Caco-2 (cell line): ENCODE results near the gene ACTN2. TPM values are rescaled to one million over a fixed set of nuclear protein-coding genes. Genes with fewer than 3 reads are reported as not detected.
"Not testable (repeated sequence)": the region's sequence is repeated elsewhere in the genome, so short reads cannot be mapped to it uniquely, and the experiment has no call there.

Experiments used
- BruUV-seq: library from RNA; stranded (reverse); fragments of 400-500 nt; replicated peaks from 2 replicates; lab custom pipeline; 2021; lab: Mats Ljungman, UMichigan
- CTCF ChIA-PET: fragments of 300-600 bp; sonication (Branson Sonifier 250); formaldehyde crosslinking; loops from one replicate; lab custom pipeline; 2022; ENCODE audit warnings: antibody characterized with exemption; lab: Charles Lee
- POLR2A ChIA-PET: fragments of 300-600 bp; sonication (Branson Sonifier 250); formaldehyde crosslinking; loops from one replicate; lab custom pipeline; 2022; ENCODE audit warnings: antibody characterized with exemption; lab: Charles Lee
- DNase-seq, 2 experiments: peaks; one replicate each; pipeline versions ENCODE4 v3.0.0 to v3.0.0-alpha.2; 2020 to 2022
- H3K27me3 ChIP-seq: replicated peaks from 2 replicates; pipeline ENCODE4 v1.6.0; 2011; ENCODE audit warnings: low read length; ENCODE audit not compliant: control insufficient read depth, insufficient read depth
- H3K36me3 ChIP-seq: 2 replicates; pipeline ENCODE4 v1.5.1; 2011; ENCODE audit warnings: low read length; ENCODE audit not compliant: control insufficient read depth, insufficient read depth
- H3K4me1 ChIP-seq: fragments of 250-450 bp; sonication (Bioruptor Pico); 2 replicates; pipeline ENCODE4 v1.5.1; 2020; ENCODE audit warnings: mild to moderate bottlenecking
- H3K4me3 ChIP-seq: 2 replicates; pipeline ENCODE4 v1.5.1; 2011; ENCODE audit warnings: low read depth, mild to moderate bottlenecking, control low read depth, low read length
- H3K9me3 ChIP-seq: fragments of 250-450 bp; sonication (Bioruptor Pico); 2 replicates; pipeline ENCODE4 v1.5.1; 2020; ENCODE audit warnings: mild to moderate bottlenecking, moderate library complexity
- H3K27ac Mint-ChIP-seq: one replicate; pipeline ENCODE4 v1.8.0; 2022; ENCODE audit warnings: mixed read lengths; ENCODE audit not compliant: unreplicated experiment
- H3K27me3 Mint-ChIP-seq: one replicate; pipeline ENCODE4 v1.8.0; 2022; ENCODE audit warnings: mixed read lengths; ENCODE audit not compliant: insufficient read depth, unreplicated experiment
- H3K36me3 Mint-ChIP-seq: one replicate; pipeline ENCODE4 v1.8.0; 2022; ENCODE audit warnings: mild to moderate bottlenecking, mixed read lengths; ENCODE audit not compliant: insufficient read depth, unreplicated experiment
- H3K4me1 Mint-ChIP-seq: one replicate; pipeline ENCODE4 v1.8.0; 2022; ENCODE audit warnings: low read depth, mixed read lengths; ENCODE audit not compliant: unreplicated experiment
- H3K4me3 Mint-ChIP-seq: one replicate; pipeline ENCODE4 v1.8.0; 2022; ENCODE audit warnings: mild to moderate bottlenecking, moderate library complexity, mixed read lengths; ENCODE audit not compliant: unreplicated experiment
- H3K9me3 Mint-ChIP-seq: one replicate; pipeline ENCODE4 v1.8.0; 2022; ENCODE audit warnings: mixed read lengths; ENCODE audit not compliant: unreplicated experiment
- intact Hi-C: fragments of 100-400 bp; cut with micrococcal nuclease; formaldehyde crosslinking; loops from one replicate; pipeline ENCODE4 v1.10.0; 2022; ENCODE audit not compliant: unreplicated experiment
- total RNA-seq: library from RNA; stranded (reverse); gene quantifications from 2 replicates; pipeline ENCODE4 v1.2.3, GENCODE V29; 2022
- TF ChIP-seq, protein P1 (sequence below), 2 experiments: fragments of 200-600 bp in 1 of 2; IDR thresholded peaks; 1 replicate in 1 of 2; 2 replicates in 1 of 2; pipeline versions ENCODE4 v1.5.1 to v1.8.0; 2011 to 2022; ENCODE audit warnings: antibody characterized with exemption in 1 of 2, control low read depth in 1 of 2, inconsistent platforms in 1 of 2, low read depth in 1 of 2, low read length in 1 of 2, mild to moderate bottlenecking in 1 of 2, moderate library complexity in 1 of 2; ENCODE audit not compliant: insufficient read depth in 1 of 2, severe bottlenecking in 1 of 2, unreplicated experiment in 1 of 2

The ACTN2 gene
- total RNA-seq, 1 experiment from 2014 or later: not detected

DNA sequence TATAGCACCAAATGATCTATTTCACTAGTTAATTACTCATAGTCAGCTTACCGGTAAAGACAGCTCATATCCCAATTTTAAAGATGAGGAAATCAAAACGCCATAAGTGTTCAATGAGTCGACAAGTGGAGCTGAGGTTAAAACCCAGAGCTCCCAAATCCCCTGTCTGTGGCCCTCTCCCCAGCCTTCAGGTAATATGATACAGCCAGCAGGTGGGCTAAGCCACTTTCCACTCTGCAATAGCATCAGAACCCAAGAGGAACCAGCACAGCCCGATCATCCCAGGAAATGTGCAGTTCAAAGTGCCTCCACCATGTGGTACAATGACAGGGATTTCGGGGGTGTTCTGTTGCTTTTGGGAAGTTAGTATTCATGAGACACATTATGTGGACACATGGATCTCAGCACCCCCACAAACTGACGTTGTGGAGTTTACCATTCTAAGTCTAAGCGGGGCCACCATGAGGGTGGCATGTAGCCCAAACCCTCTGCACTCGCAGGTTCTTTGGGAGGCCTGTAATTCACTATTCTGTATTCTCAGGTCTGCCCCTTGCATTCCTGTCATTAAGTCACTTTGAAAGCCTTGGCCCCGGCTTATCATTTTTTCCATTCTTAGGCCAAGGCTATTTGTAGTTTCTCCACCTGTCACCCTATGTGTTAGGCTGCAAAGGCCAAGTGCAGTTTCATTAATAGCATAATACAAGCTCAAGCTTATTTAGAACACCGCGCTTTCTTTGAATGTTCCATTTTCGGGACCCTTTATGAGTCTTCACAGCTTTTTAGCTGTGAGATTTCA lies 26.3 kb upstream of the ACTN2 start:
- no peak overlapping the region for H3K4me3 ChIP-seq
- Mint-ChIP-seq H3K27me3 (peaks cover 11% of the 10 kb centered on the region), H3K4me3 (no peak overlapping the region), H3K36me3 (peaks cover 4% of the 10 kb centered on the region), H3K4me1 (no peaks in the 10 kb centered on the region), H3K9me3 (no peaks in the 10 kb centered on the region), H3K27ac (no peak overlapping the region)
- no peaks in the 10 kb centered on the region for H3K27me3 ChIP-seq
- H3K9me3 ChIP-seq: no peaks in the 10 kb centered on the region
- DNase-seq: no peak
- ChIA-PET POLR2A (no interaction called here), CTCF (no interaction called here)
- intact Hi-C loops: no loop called here
- H3K4me1 ChIP-seq: no peaks in the 10 kb centered on the region
- no TSS peak for BruUV-seq
- TF ChIP-seq, protein P1, sequence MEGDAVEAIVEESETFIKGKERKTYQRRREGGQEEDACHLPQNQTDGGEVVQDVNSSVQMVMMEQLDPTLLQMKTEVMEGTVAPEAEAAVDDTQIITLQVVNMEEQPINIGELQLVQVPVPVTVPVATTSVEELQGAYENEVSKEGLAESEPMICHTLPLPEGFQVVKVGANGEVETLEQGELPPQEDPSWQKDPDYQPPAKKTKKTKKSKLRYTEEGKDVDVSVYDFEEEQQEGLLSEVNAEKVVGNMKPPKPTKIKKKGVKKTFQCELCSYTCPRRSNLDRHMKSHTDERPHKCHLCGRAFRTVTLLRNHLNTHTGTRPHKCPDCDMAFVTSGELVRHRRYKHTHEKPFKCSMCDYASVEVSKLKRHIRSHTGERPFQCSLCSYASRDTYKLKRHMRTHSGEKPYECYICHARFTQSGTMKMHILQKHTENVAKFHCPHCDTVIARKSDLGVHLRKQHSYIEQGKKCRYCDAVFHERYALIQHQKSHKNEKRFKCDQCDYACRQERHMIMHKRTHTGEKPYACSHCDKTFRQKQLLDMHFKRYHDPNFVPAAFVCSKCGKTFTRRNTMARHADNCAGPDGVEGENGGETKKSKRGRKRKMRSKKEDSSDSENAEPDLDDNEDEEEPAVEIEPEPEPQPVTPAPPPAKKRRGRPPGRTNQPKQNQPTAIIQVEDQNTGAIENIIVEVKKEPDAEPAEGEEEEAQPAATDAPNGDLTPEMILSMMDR (IDR thresholded peaks at IDR 0.05; ENCODE audit: insufficient read depth in 1 of 2, low read depth in 1 of 2, low read length in 1 of 2, severe bottlenecking in 1 of 2, unreplicated experiment in 1 of 2): no peak
- no peaks in the 10 kb centered on the region for H3K36me3 ChIP-seq

DNA sequence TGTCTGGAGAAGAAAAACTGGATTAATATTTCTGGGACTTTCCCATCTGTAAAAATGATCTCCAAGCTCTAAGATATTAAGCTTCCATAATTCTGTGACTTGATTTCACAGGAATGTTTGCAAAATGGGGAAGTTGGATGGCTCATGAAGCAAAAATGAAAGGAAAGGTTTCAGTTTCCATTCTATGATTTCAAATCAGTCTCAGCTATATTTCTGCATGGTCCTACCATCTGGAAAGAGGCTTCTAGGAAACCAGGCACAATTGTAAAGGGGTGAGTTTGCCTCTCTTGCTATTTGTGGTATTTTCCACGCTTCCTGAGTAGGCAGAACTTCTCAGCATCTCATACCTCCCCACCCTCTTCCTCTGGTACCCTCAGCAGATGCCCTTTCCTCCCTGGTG lies 22.4 kb upstream of the ACTN2 start:
- no TSS peak for BruUV-seq
- H3K4me3 ChIP-seq: no peak overlapping the region
- no peaks in the 10 kb centered on the region for H3K27me3 ChIP-seq
- no peaks in the 10 kb centered on the region for H3K36me3 ChIP-seq
- Mint-ChIP-seq H3K4me3 (no peak overlapping the region), H3K4me1 (no peaks in the 10 kb centered on the region), H3K9me3 (no peaks in the 10 kb centered on the region), H3K36me3 (no peaks in the 10 kb centered on the region), H3K27ac (no peak overlapping the region), H3K27me3 (peaks cover 13% of the 10 kb centered on the region)
- ChIA-PET CTCF (no interaction called here), POLR2A (no interaction called here)
- H3K9me3 ChIP-seq: no peaks in the 10 kb centered on the region
- TF ChIP-seq, protein P1 (IDR thresholded peaks at IDR 0.05; ENCODE audit: insufficient read depth in 1 of 2, low read depth in 1 of 2, low read length in 1 of 2, severe bottlenecking in 1 of 2, unreplicated experiment in 1 of 2): no peak
- no peak for DNase-seq
- intact Hi-C loops: no loop called here
- H3K4me1 ChIP-seq: no peaks in the 10 kb centered on the region

DNA sequence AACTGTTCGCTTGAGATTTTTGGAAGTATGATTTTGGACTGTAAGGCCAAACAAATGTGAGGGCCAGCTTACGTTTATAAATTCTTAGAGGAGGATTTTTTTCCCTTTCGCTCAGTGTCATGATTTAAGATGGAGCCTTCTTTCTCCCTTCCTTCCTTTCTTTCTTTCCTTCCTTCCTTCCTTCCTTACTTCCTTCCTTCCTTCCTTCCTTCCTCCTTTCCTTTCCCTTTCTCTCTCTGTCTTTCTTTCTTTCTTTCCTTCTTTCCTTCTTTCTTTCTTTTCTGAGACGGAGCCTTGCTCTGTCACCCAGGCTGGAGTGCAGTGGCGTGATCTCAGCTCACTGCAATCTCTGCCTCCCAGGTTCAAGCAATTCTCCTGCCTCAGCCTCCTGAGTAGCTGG lies 17.4 kb upstream of the ACTN2 start:
- peaks cover 29% of the 10 kb centered on the region for H3K27me3 Mint-ChIP-seq
- H3K4me3 ChIP-seq, DNase-seq, H3K4me3 Mint-ChIP-seq, BruUV-seq, H3K4me1 Mint-ChIP-seq, H3K27me3 ChIP-seq, H3K36me3 ChIP-seq, CTCF ChIA-PET, POLR2A ChIA-PET, H3K9me3 Mint-ChIP-seq, H3K36me3 Mint-ChIP-seq, intact Hi-C loops, H3K4me1 ChIP-seq, H3K27ac Mint-ChIP-seq, H3K9me3 ChIP-seq: not testable (repeated sequence)
